Nephron (organoid): ENCODE data around the gene NCCRP1.

Experiments
- H3K27ac Mint-ChIP-seq, 3 experiments: 2 replicates each; pipeline ENCODE4 v1.8.0; 2020; ENCODE audit warnings: mixed read lengths in 3 of 3, mild to moderate bottlenecking in 2 of 3, moderate library complexity in 1 of 3
- H3K27me3 Mint-ChIP-seq: 2 replicates; pipeline ENCODE4 v1.8.0; 2021; ENCODE audit warnings: low read depth, mild to moderate bottlenecking, moderate library complexity, mixed read lengths
- H3K36me3 Mint-ChIP-seq: 2 replicates; pipeline ENCODE4 v1.8.0; 2020; ENCODE audit warnings: low read depth, mixed read lengths
- H3K4me1 Mint-ChIP-seq: 2 replicates; pipeline ENCODE4 v1.8.0; 2020; ENCODE audit warnings: mixed read lengths
- H3K4me3 Mint-ChIP-seq, 3 experiments: 2 replicates each; pipeline ENCODE4 v1.8.0; 2020; ENCODE audit warnings: mild to moderate bottlenecking in 3 of 3, mixed read lengths in 3 of 3, moderate library complexity in 2 of 3
- H3K9me3 Mint-ChIP-seq: 2 replicates; pipeline ENCODE4 v1.8.0; 2020; ENCODE audit warnings: mixed read lengths
- CTCF ChIP-seq, 3 experiments: fragments of 200-600 bp; sonication (generic); IDR thresholded peaks; one replicate each; pipeline ENCODE4 v1.5.0; 2021; ENCODE audit warnings: antibody characterized with exemption in 3 of 3; ENCODE audit not compliant: unreplicated experiment in 3 of 3

Gene NCCRP1

GRCh38 chr19:39170386-39171231 lies 26.2 kb upstream of the NCCRP1 start:
- Mint-ChIP-seq H3K9me3 (no peaks in the 10 kb centered on the region), H3K27ac (no peak overlapping the region), H3K27me3 (no peaks in the 10 kb centered on the region), H3K4me3 (no peak overlapping the region), H3K36me3 (peaks cover 6% of the 10 kb centered on the region), H3K4me1 (no peaks in the 10 kb centered on the region)
- no peak for TF ChIP-seq CTCF (IDR thresholded peaks at IDR 0.05; ENCODE audit: unreplicated experiment in 3 of 3)

- Mint-ChIP-seq H3K27me3 (no peaks in the 10 kb centered on the region), H3K4me1 (no peaks in the 10 kb centered on the region), H3K9me3 (no peaks in the 10 kb centered on the region), H3K4me3 (no peak overlapping the region), H3K27ac (no peak overlapping the region), H3K36me3 (peaks cover 10% of the 10 kb centered on the region)
- no peak for TF ChIP-seq CTCF (IDR thresholded peaks at IDR 0.05; ENCODE audit: unreplicated experiment in 3 of 3)
These were observed 25.0 kb upstream of the NCCRP1 start for GRCh38 chr19:39171479-39172465.

GRCh38 chr19:39172700-39173501 lies 23.9 kb upstream of the NCCRP1 start:
- H3K4me1 Mint-ChIP-seq = no peaks in the 10 kb centered on the region
- TF ChIP-seq CTCF (IDR thresholded peaks at IDR 0.05; ENCODE audit: unreplicated experiment in 3 of 3) = no peak
- H3K36me3 Mint-ChIP-seq = peaks cover 10% of the 10 kb centered on the region
- H3K27ac Mint-ChIP-seq = no peak overlapping the region
- no peak overlapping the region for H3K4me3 Mint-ChIP-seq
- no peaks in the 10 kb centered on the region for H3K9me3 Mint-ChIP-seq
- no peaks in the 10 kb centered on the region for H3K27me3 Mint-ChIP-seq

GRCh38 chr19:39173502-39173991 lies 23.2 kb upstream of the NCCRP1 start:
- Mint-ChIP-seq H3K9me3 (no peaks in the 10 kb centered on the region), H3K27me3 (no peaks in the 10 kb centered on the region), H3K27ac (no peak overlapping the region), H3K4me3 (no peak overlapping the region), H3K4me1 (no peaks in the 10 kb centered on the region), H3K36me3 (peaks cover 10% of the 10 kb centered on the region)
- no peak for TF ChIP-seq CTCF (IDR thresholded peaks at IDR 0.05; ENCODE audit: unreplicated experiment in 3 of 3)

- Mint-ChIP-seq H3K9me3 (no peaks in the 10 kb centered on the region), H3K4me3 (no peak overlapping the region), H3K36me3 (peaks cover 10% of the 10 kb centered on the region), H3K27ac (no peak overlapping the region), H3K27me3 (no peaks in the 10 kb centered on the region), H3K4me1 (no peaks in the 10 kb centered on the region)
- no peak for TF ChIP-seq CTCF (IDR thresholded peaks at IDR 0.05; ENCODE audit: unreplicated experiment in 3 of 3)
These were observed 22.6 kb upstream of the NCCRP1 start for GRCh38 chr19:39174142-39174541.
